Endodermal cell (in vitro differentiated cells): Measurements from ENCODE around the gene IMMP2L. TPM values are rescaled to one million over a fixed set of nuclear protein-coding genes. Genes with fewer than 3 reads are reported as not detected.

Experiments used
- DNase-seq: peaks from one replicate; pipeline ENCODE4 v3.0.0-alpha.2; 2017
- H3K27ac ChIP-seq: 2 replicates; pipeline ENCODE4 v1.5.1; 2013; ENCODE audit warnings: mild to moderate bottlenecking, low read depth, low read length, moderate library complexity
- H3K27me3 ChIP-seq: 2 replicates; pipeline ENCODE4 v1.6.1; 2013; ENCODE audit warnings: mild to moderate bottlenecking, low read length, moderate library complexity; ENCODE audit not compliant: insufficient read depth, control insufficient read depth, poor library complexity, severe bottlenecking
- H3K36me3 ChIP-seq: 2 replicates; pipeline ENCODE4 v1.7.0; 2013; ENCODE audit warnings: mild to moderate bottlenecking, low read length, moderate library complexity; ENCODE audit not compliant: control insufficient read depth, insufficient read depth
- H3K4me1 ChIP-seq: one replicate; pipeline ENCODE4 v1.7.0; 2013; ENCODE audit warnings: low read length; ENCODE audit not compliant: control insufficient read depth, insufficient read depth
- H3K4me3 ChIP-seq: 2 replicates; pipeline ENCODE4 v1.5.1; 2013; ENCODE audit warnings: mild to moderate bottlenecking, low read length, moderate library complexity
- H3K9ac ChIP-seq: 2 replicates; pipeline ENCODE4 v1.6.1; 2013; ENCODE audit warnings: mild to moderate bottlenecking, low read length, moderate library complexity; ENCODE audit not compliant: poor library complexity, severe bottlenecking; ENCODE audit errors: extremely low read depth
- H3K9me3 ChIP-seq: 2 replicates; pipeline ENCODE4 v1.6.1; 2013; ENCODE audit warnings: mild to moderate bottlenecking, low read length, moderate library complexity; ENCODE audit not compliant: control insufficient read depth
- H3K27ac Mint-ChIP-seq: 2 replicates; pipeline ENCODE4 v1.8.0; 2020; ENCODE audit warnings: mixed read lengths
- H3K27me3 Mint-ChIP-seq: 2 replicates; pipeline ENCODE4 v1.8.0; 2021; ENCODE audit warnings: mild to moderate bottlenecking, mixed read lengths; ENCODE audit not compliant: insufficient read depth
- H3K36me3 Mint-ChIP-seq: 2 replicates; pipeline ENCODE4 v1.8.0; 2020; ENCODE audit warnings: low read depth, mixed read lengths
- H3K4me1 Mint-ChIP-seq: 2 replicates; pipeline ENCODE4 v1.8.0; 2020; ENCODE audit warnings: mixed read lengths
- H3K4me3 Mint-ChIP-seq: 2 replicates; pipeline ENCODE4 v1.8.0; 2020; ENCODE audit warnings: mild to moderate bottlenecking, moderate library complexity, mixed read lengths
- H3K9me3 Mint-ChIP-seq: 2 replicates; pipeline ENCODE4 v1.8.0; 2020; ENCODE audit warnings: mild to moderate bottlenecking, mixed read lengths
- CTCF ChIP-seq: fragments of 200-600 bp; sonication (generic); conservative IDR thresholded peaks from 2 replicates; pipeline ENCODE4 v1.5.0; 2021; ENCODE audit warnings: antibody characterized with exemption, mild to moderate bottlenecking
- WGBS, 2 experiments: methylation state at CpG; one replicate each; pipeline versions ENCODE4 v1.1.5 to v1.1.7; 2013; ENCODE audit warnings: missing lambda C conversion rate in 2 of 2, mixed read lengths in 1 of 2; ENCODE audit not compliant: insufficient coverage in 1 of 2, insufficient read length in 1 of 2; 5-methylcytosine and 5-hydroxymethylcytosine counted together
- total RNA-seq, 2 donors: library from RNA; stranded (reverse); fragmentation: NEBNext Ultra II Directional in 1 of 2; extraction: Animal tissue kit (Norgen Biotek cat#: 25700) in 1 of 2; gene quantifications; 2 replicates in 1 of 2; 3 replicates in 1 of 2; pipeline ENCODE4 v1.2.1, GENCODE V29; 2021

Gene IMMP2L
- total RNA-seq, 2 donors from 2014 or later = 17.7 to 19.4 TPM

GRCh38 chr7:110650328-110650727, 912.0 kb downstream of the IMMP2L start:
- Mint-ChIP-seq H3K27me3 (no peaks in the 10 kb centered on the region), H3K27ac (no peak overlapping the region), H3K4me3 (no peak overlapping the region), H3K36me3 (no peaks in the 10 kb centered on the region), H3K4me1 (peaks cover 13% of the 10 kb centered on the region), H3K9me3 (peaks cover 2% of the 10 kb centered on the region)
- H3K27ac ChIP-seq = no peak overlapping the region
- H3K9ac ChIP-seq = no peak overlapping the region
- peaks cover 6% of the 10 kb centered on the region for H3K4me1 ChIP-seq
- WGBS, 2 experiments = 85 to 96% methylated on average over 3 of the region's 3 CpGs
- no peaks in the 10 kb centered on the region for H3K9me3 ChIP-seq
- H3K36me3 ChIP-seq = no peaks in the 10 kb centered on the region
- H3K4me3 ChIP-seq = no peak overlapping the region
- no peaks in the 10 kb centered on the region for H3K27me3 ChIP-seq
- TF ChIP-seq CTCF = no peak
- no peak for DNase-seq

- H3K36me3 ChIP-seq = no peaks in the 10 kb centered on the region
- H3K27ac Mint-ChIP-seq = no peak overlapping the region
- no peak overlapping the region for H3K9ac ChIP-seq
- H3K4me3 ChIP-seq = peak overlapping the region; percentile 8
- H3K27ac ChIP-seq = no peak overlapping the region
- H3K9me3 ChIP-seq = no peaks in the 10 kb centered on the region
- H3K4me1 ChIP-seq = peaks cover 6% of the 10 kb centered on the region
- H3K4me1 Mint-ChIP-seq = peaks cover 14% of the 10 kb centered on the region
- H3K9me3 Mint-ChIP-seq = no peaks in the 10 kb centered on the region
- TF ChIP-seq CTCF = no peak
- no peaks in the 10 kb centered on the region for H3K27me3 Mint-ChIP-seq
- H3K27me3 ChIP-seq = no peaks in the 10 kb centered on the region
- H3K4me3 Mint-ChIP-seq = no peak overlapping the region
- no peaks in the 10 kb centered on the region for H3K36me3 Mint-ChIP-seq
- DNase-seq = no peak
- WGBS, 2 experiments = 94 to 100% methylated on average over 3 to 4 of the region's 4 CpGs
These were observed 915.0 kb downstream of the IMMP2L start for GRCh38 chr7:110647266-110647665.

DNA sequence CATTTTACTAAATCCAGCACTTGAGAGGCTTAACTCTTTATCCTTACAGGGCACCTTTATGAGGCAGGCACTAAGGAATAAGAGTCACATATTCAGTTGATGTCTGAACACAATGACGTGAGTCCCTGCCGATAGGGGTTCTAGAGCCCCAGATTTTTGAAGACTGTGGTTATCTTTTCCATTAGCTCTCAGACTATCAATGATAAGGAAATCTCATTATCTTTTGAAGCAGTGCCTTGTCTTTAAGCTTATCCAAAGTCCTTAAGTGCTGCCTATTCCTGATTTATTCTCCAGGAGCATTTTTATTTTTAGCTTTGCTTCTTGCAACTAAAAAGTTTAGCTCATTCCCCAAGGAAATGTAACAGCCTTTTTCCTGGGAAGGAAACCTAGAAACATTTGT, 915.5 kb downstream of the IMMP2L start:
- no peak for DNase-seq
- H3K4me3 ChIP-seq = peak overlapping the region; percentile 8
- H3K27ac ChIP-seq = no peak overlapping the region
- Mint-ChIP-seq H3K27me3 (no peaks in the 10 kb centered on the region), H3K27ac (no peak overlapping the region), H3K9me3 (no peaks in the 10 kb centered on the region), H3K4me3 (no peak overlapping the region), H3K36me3 (no peaks in the 10 kb centered on the region), H3K4me1 (peaks cover 14% of the 10 kb centered on the region)
- no peaks in the 10 kb centered on the region for H3K27me3 ChIP-seq
- peaks cover 6% of the 10 kb centered on the region for H3K4me1 ChIP-seq
- H3K9me3 ChIP-seq = no peaks in the 10 kb centered on the region
- 53 to 88% methylated on average over 2 of the region's 2 CpGs for WGBS, 2 experiments
- no peak overlapping the region for H3K9ac ChIP-seq
- H3K36me3 ChIP-seq = no peaks in the 10 kb centered on the region
- no peak for TF ChIP-seq CTCF
